ENCODE data around the gene PLEKHA4. TPM values are rescaled to one million over a fixed set of nuclear protein-coding genes. Genes with fewer than 3 reads are reported as not detected.
A peak's percentile ranks its signal among the peaks of the same experiment; 100 is the strongest.

PLEKHA4 gene
- 10 to 100 TPM; 11.4 to 27.4 (median 18.9) TPM for total RNA-seq

DNA sequence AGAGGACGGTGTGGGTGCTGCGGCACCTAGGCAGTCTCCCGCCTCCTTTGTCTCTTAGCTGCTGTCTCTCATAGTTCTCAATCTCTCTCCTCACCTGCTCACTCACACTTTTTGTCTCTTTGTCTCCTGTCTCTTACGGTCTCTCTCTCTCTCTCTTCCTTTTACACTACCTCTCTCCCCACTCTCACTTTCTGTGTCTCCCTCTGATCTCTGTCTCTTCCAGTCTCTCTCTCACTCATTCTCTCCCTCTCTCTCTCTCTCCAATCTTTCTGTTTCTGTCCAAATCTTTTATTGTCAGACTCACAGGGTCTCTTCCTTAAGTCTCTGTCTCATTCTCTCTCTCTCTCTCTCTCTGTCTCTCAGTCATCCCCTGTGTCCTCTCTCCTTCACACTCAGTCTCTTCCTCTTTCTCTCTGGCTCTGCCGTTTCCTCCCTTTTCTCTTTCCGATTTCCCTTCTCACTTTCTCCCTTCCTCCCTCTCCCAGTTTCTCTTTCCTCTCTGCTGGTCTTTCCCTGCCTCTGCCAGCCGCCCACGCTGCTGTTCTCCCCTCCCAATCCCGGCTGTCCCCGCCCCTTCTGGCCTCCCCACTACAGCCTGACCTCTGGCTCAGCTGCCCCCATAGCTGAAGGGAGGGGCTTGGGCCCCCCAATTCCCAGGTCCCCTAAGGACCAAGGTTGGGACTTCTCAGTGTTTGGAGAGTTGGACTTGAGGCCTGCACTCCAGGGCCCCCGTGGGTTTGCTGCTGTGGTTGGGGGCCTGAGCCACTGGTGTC is at the start of gene PLEKHA4:
Gene PLEKHA4, minus strand, starts transcription at position 504 of the 773 bp plus-strand sequence. CDS start 997 bp downstream, outside the sequence.
- WGBS = 20% methylated on average over 10 of the region's 11 CpGs
- no peaks in the 10 kb centered on the region for H3K27me3 ChIP-seq
- H3K9me3 ChIP-seq = no peaks in the 10 kb centered on the region
- peak within 1 kb of the TSS; percentile 76 to 84 (median 81) for H3K27ac ChIP-seq (replicated peaks in 1 of 4)
- no peak for DNase-seq (ENCODE audit: extremely low spot score)
- peak within 1 kb of the TSS; percentile 44 to 57 (median 48) for H3K4me3 ChIP-seq
- TF ChIP-seq EP300 (IDR thresholded peaks at IDR 0.05) = no peak
- no peak for TF ChIP-seq CTCF (IDR thresholded peaks at IDR 0.05)
- no peak for TF ChIP-seq POLR2A (IDR thresholded peaks at IDR 0.05; ENCODE audit: low read depth)
- TF ChIP-seq POLR2AphosphoS5 (IDR thresholded peaks at IDR 0.05) = peak; percentile 48 to 53
- intact Hi-C loops (cut with DNase I) = no loop called here
- peaks cover 23 to 39% (median 33%) of the 10 kb centered on the region in 4 donors for H3K4me1 ChIP-seq
- H3K36me3 ChIP-seq = peaks cover 0 to 14% (median 6%) of the 10 kb centered on the region in 4 donors

DNA sequence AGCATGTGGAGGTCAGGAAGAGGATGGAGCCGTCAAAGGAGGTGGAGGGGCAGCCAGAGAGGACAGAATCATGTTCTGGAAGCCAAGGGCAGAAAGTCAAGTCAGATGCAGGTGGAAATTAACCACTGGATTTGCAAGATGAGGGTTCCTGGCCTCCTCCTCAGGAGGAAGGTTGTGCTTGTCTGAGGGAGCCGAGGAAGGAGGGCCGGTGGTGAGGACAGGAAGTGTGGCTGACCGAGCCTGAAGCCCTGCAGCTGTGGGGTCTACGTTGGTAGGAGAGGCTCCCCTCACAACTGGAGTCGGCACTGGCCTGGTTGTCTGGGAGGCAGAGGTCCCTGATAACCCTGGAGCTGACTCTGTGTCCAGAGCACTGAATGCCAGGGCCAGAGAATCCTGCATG is 49.7 kb upstream of the PLEKHA4 start:
- H3K27ac ChIP-seq (replicated peaks in 1 of 4) = no peak overlapping the region
- 89% methylated on average over 3 of the region's 6 CpGs for WGBS
- TF ChIP-seq CTCF (IDR thresholded peaks at IDR 0.05) (no peak), POLR2A (IDR thresholded peaks at IDR 0.05; ENCODE audit: low read depth) (no peak), EP300 (IDR thresholded peaks at IDR 0.05) (no peak), POLR2AphosphoS5 (IDR thresholded peaks at IDR 0.05) (no peak)
- no peaks in the 10 kb centered on the region for H3K4me1 ChIP-seq
- H3K27me3 ChIP-seq = no peaks in the 10 kb centered on the region
- intact Hi-C loops (cut with DNase I) = no loop called here
- peaks cover 49 to 98% (median 97%) of the 10 kb centered on the region in 4 donors for H3K36me3 ChIP-seq
- no peak overlapping the region for H3K4me3 ChIP-seq
- H3K9me3 ChIP-seq = no peaks in the 10 kb centered on the region
- DNase-seq (ENCODE audit: extremely low spot score) = no peak

DNA sequence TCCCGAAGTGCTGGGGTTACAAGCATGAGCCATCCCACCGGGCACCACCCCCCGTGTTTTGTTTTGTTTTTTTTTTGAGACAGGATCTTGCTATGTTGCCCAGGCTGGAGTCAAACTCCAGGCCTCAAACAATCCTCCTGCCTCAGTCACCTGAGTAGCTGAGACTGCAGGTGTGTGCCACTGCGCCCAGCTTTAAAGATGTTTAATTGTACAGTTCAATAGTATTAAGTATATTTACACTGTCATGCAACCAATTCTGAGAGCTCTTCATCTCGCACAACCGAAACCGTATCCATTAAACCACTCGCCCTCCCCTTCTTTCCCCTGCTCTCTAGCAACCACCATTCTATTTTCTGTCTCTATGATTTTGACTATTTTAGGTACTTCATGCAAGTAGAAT is 47.3 kb upstream of the PLEKHA4 start:
- no peak for DNase-seq (ENCODE audit: extremely low spot score)
- Histone ChIP-seq H3K27me3 (no peaks in the 10 kb centered on the region), H3K36me3 (peaks cover 58 to 100% (median 97%) of the 10 kb centered on the region in 4 donors), H3K4me1 (no peaks in the 10 kb centered on the region), H3K27ac (replicated peaks in 1 of 4) (no peak overlapping the region), H3K4me3 (no peak overlapping the region), H3K9me3 (no peaks in the 10 kb centered on the region)
- WGBS = 85% methylated on average over 8 of the region's 8 CpGs
- TF ChIP-seq EP300 (IDR thresholded peaks at IDR 0.05) (no peak), CTCF (IDR thresholded peaks at IDR 0.05) (no peak), POLR2A (IDR thresholded peaks at IDR 0.05; ENCODE audit: low read depth) (no peak), POLR2AphosphoS5 (IDR thresholded peaks at IDR 0.05) (no peak)
- intact Hi-C loops (cut with DNase I) = no loop called here

DNA sequence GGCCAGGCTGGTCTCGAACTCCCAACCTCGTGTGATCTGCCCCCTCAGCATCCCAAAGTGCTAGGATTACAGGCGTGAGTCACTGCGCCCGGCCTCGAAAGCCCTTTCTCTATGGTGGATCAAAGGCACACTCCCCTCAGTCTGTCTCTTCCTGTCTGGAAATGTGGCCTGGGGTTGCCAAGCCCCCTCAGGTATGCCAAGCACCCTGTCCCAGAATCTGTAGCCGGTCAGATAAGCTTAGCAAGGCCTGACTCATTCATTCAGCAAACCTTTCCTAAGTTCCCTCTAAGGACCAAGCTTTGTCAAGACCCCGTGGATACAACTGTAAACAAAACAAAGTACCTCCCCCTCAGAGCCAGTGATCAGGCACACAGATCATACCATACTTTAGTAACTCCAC is 45.8 kb upstream of the PLEKHA4 start:
- H3K4me1 ChIP-seq = peaks cover 0 to 5% (median 0%) of the 10 kb centered on the region in 4 donors
- H3K27ac ChIP-seq (replicated peaks in 1 of 4) = no peak overlapping the region
- intact Hi-C loops (cut with DNase I) = no loop called here
- DNase-seq (ENCODE audit: extremely low spot score) = no peak
- no peak overlapping the region for H3K4me3 ChIP-seq
- no peak for TF ChIP-seq POLR2A (IDR thresholded peaks at IDR 0.05; ENCODE audit: low read depth)
- no peak for TF ChIP-seq CTCF (IDR thresholded peaks at IDR 0.05)
- TF ChIP-seq EP300 (IDR thresholded peaks at IDR 0.05) = no peak
- no peak for TF ChIP-seq POLR2AphosphoS5 (IDR thresholded peaks at IDR 0.05)
- H3K36me3 ChIP-seq = peaks cover 65 to 100% (median 98%) of the 10 kb centered on the region in 4 donors
- no peaks in the 10 kb centered on the region for H3K9me3 ChIP-seq
- WGBS = 91% methylated on average over 7 of the region's 8 CpGs
- no peaks in the 10 kb centered on the region for H3K27me3 ChIP-seq

All from esophagus muscularis mucosa (tissue), 4 donors.